AG09309 (cell line): ENCODE data around the gene BLOC1S5.
A peak's percentile ranks its signal among the peaks of the same experiment; 100 is the strongest.

Source experiments
- DNase-seq: peaks from one replicate; pipeline ENCODE4 v3.0.0-alpha.2; 2010; ENCODE audit warnings: low read depth
- H3K4me3 ChIP-seq: 2 replicates; pipeline ENCODE4 v1.5.1; 2011; ENCODE audit warnings: mild to moderate bottlenecking, low read depth, low read length, moderate library complexity; ENCODE audit not compliant: control insufficient read depth
- CTCF ChIP-seq: IDR thresholded peaks from 2 replicates; pipeline ENCODE4 v1.5.1; 2011; ENCODE audit warnings: mild to moderate bottlenecking, low read depth, low read length, inconsistent platforms; ENCODE audit not compliant: insufficient read depth, control insufficient read depth; ENCODE audit errors: missing control alignments

Gene BLOC1S5

GRCh38 chr6:8017276-8017701 lies 46.9 kb downstream of the BLOC1S5 start:
- no peak overlapping the region for H3K4me3 ChIP-seq
- TF ChIP-seq CTCF, result no peak
- no peak for DNase-seq

GRCh38 chr6:8014947-8015346 lies 49.2 kb downstream of the BLOC1S5 start:
- TF ChIP-seq CTCF, result no peak
- DNase-seq, result no peak
- no peak overlapping the region for H3K4me3 ChIP-seq

GRCh38 chr6:8013763-8014162 lies 50.4 kb downstream of the BLOC1S5 start:
- DNase-seq, result no peak
- TF ChIP-seq CTCF, result no peak
- H3K4me3 ChIP-seq, result no peak overlapping the region

GRCh38 chr6:8006208-8006607 lies 58.0 kb downstream of the BLOC1S5 start:
- peak; percentile 48 for TF ChIP-seq CTCF
- H3K4me3 ChIP-seq, result no peak overlapping the region
- no peak for DNase-seq

GRCh38 chr6:8005136-8005535 lies 59.1 kb downstream of the BLOC1S5 start:
- TF ChIP-seq CTCF, result no peak
- no peak for DNase-seq

GRCh38 chr6:8000636-8001035 lies 63.6 kb downstream of the BLOC1S5 start:
- DNase-seq, result no peak
- no peak overlapping the region for H3K4me3 ChIP-seq
- no peak for TF ChIP-seq CTCF

More at GRCh38 chr6:8005136-8005535, 59.1 kb downstream of the BLOC1S5 start:
- no peak overlapping the region for H3K4me3 ChIP-seq

- no peak for DNase-seq
- H3K4me3 ChIP-seq, result no peak overlapping the region
- TF ChIP-seq CTCF, result no peak
These were observed 64.0 kb downstream of the BLOC1S5 start for GRCh38 chr6:8000188-8000596.
